ENCODE results near the gene KCNN2.

- TF ChIP-seq CTCF (IDR thresholded peaks at IDR 0.05 in 2 of 3, conservative IDR thresholded peaks at IDR 0.05 in 1 of 3; ENCODE audit: borderline replicate concordance in 1 of 3, insufficient read depth in 1 of 3, low read depth in 2 of 3, low read length in 2 of 3) (no peak), POLR2AphosphoS5 (IDR thresholded peaks at IDR 0.05; ENCODE audit: low read depth, low read length) (no peak), ATF3 (IDR thresholded peaks at IDR 0.05) (no peak), EZH2phosphoT487 (IDR thresholded peaks at IDR 0.05; ENCODE audit: borderline replicate concordance) (no peak), ZNF274 (IDR thresholded peaks at IDR 0.05; ENCODE audit: low read depth, low read length) (no peak), ZBTB33 (IDR thresholded peaks at IDR 0.05; ENCODE audit: extremely low read depth, insufficient replicate concordance, low read length) (no peak), TCF7L2 (IDR thresholded peaks at IDR 0.05; ENCODE audit: borderline replicate concordance, extremely low read depth, insufficient read depth, insufficient read length) (no peak), SIN3A (IDR thresholded peaks at IDR 0.05; ENCODE audit: low read depth) (no peak), EZH2 (IDR thresholded peaks at IDR 0.05) (no peak), POLR2A (IDR thresholded peaks at IDR 0.05; ENCODE audit: borderline replicate concordance, extremely low read depth, insufficient read depth, insufficient read length) (no peak), ZFX (IDR thresholded peaks at IDR 0.05) (no peak), CEBPB (IDR thresholded peaks at IDR 0.05; ENCODE audit: low read depth) (no peak)
Observed at GRCh38 chr5:114435885-114436299, 74.0 kb downstream of the KCNN2 start.
